Suprapubic skin (tissue), 4 donors: ENCODE data around the gene CASS4.

ENCODE experiments used
- EP300 ChIP-seq: sonication (generic); formaldehyde crosslinking; IDR thresholded peaks from one replicate; pipeline ENCODE4 v1.6.1; 2017; ENCODE audit warnings: antibody characterized with exemption
- POLR2A ChIP-seq, 2 donors: fragments of 450-650 bp; IDR thresholded peaks; one replicate each; pipeline ENCODE4 v1.6.1; 2017; ENCODE audit warnings: antibody characterized with exemption in 2 of 2, mild to moderate bottlenecking in 2 of 2, moderate library complexity in 2 of 2
- POLR2AphosphoS5 ChIP-seq, 3 donors: sonication (generic); formaldehyde crosslinking; IDR thresholded peaks; one replicate each; pipeline ENCODE4 v1.6.1; 2017; ENCODE audit warnings: antibody characterized with exemption in 3 of 3
- TF ChIP-seq, protein P1 (sequence below), 2 donors: fragments of 200-600 bp in 1 of 2; fragments of 450-650 bp in 1 of 2; sonication (generic) in 1 of 2; IDR thresholded peaks; one replicate each; pipeline ENCODE4 v1.5.1; 2016 to 2019; ENCODE audit warnings: antibody characterized with exemption in 2 of 2, mild to moderate bottlenecking in 1 of 2, moderate library complexity in 1 of 2

DNA sequence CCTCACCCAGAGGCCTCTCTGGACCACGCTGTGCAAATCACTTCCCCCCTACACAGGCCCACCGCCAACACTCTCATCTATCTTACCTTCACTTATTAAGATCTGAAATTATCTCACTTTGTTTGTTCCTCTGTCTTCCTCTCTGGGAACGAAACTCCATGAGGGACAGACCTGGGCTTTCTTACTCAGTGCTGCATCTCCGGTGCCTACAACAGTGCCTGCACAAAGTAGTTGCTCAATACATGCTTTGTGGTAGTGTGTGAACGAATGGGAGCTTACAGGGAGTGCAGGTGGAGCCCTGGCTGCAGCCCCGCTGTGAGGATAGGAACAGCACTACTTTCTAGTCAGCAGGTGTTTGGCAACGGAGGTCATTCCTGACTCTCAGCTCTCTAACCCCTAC lies 5.3 kb downstream of the CASS4 start:
- TF ChIP-seq, protein P1, sequence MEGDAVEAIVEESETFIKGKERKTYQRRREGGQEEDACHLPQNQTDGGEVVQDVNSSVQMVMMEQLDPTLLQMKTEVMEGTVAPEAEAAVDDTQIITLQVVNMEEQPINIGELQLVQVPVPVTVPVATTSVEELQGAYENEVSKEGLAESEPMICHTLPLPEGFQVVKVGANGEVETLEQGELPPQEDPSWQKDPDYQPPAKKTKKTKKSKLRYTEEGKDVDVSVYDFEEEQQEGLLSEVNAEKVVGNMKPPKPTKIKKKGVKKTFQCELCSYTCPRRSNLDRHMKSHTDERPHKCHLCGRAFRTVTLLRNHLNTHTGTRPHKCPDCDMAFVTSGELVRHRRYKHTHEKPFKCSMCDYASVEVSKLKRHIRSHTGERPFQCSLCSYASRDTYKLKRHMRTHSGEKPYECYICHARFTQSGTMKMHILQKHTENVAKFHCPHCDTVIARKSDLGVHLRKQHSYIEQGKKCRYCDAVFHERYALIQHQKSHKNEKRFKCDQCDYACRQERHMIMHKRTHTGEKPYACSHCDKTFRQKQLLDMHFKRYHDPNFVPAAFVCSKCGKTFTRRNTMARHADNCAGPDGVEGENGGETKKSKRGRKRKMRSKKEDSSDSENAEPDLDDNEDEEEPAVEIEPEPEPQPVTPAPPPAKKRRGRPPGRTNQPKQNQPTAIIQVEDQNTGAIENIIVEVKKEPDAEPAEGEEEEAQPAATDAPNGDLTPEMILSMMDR (IDR thresholded peaks at IDR 0.05): no peak
- no peak for TF ChIP-seq EP300
- TF ChIP-seq POLR2AphosphoS5 (IDR thresholded peaks at IDR 0.05): no peak
- no peak for TF ChIP-seq POLR2A (IDR thresholded peaks at IDR 0.05)
